ENCODE data around the gene SCLY. TPM values are rescaled to one million over a fixed set of nuclear protein-coding genes. Genes with fewer than 3 reads are reported as not detected.

SCLY gene
- total and polyA plus RNA-seq, 2 of the 8 experiments (the other 6 are each of a cell fraction or from before 2014, with no cell fraction given) = 79.0 to 79.5 TPM

DNA sequence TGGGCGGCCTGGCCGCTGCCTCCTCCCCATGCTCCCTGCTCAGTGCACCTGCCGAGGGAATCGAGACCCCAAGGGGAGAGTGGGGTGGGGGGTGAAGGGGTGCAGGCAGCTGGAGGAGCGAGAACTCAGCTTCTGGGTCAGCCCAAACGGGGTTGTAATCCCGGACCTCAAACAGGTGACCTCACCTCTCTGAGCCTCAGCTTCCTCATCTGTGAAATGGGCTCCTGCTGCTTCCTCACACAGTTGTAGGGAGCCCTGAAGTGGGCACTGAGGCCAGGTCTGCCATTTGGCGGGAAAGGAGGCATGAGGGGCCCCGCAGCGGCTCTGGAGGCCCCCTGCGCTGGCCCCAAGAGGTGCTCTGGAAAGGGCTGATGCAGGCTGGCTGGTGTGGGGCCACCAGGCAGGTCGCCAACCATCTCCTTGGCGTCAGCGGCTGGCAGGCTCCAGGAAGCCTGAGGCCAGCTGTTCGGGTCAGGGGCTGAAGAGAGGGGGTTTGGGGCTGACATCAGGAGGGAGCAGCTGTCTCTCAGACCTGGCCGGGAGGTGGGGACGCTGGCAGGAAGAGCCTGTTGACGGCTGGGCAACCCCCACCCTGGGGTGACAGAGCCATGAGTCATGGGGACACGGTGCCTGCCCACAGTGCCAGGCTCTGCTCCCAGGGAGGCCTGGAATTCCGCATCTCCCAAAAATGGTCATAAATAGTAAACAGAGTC is 82.6 kb downstream of the SCLY start:
- H3K9me3 ChIP-seq (ENCODE audit: insufficient read depth in 2 of 2, low read depth in 1 of 2, low read length in 1 of 2) = no peaks in the 10 kb centered on the region
- H3K4me1 ChIP-seq (replicated peaks in 1 of 4; ENCODE audit: control insufficient read depth in 3 of 4, insufficient read depth in 4 of 4, low read length in 3 of 4) = no peaks in the 10 kb centered on the region
- no peak overlapping the region for H3K27ac ChIP-seq (ENCODE audit: low read depth, low read length)
- H4K8ac ChIP-seq (ENCODE audit: extremely low read depth, insufficient read depth, low read length) = no peak overlapping the region; the same call in 1 of the 2 replicates
- no peak overlapping the region for H2BK20ac ChIP-seq (ENCODE audit: low read length)
- H2BK5ac ChIP-seq (ENCODE audit: low read depth, low read length) = no peak overlapping the region
- H2AK5ac ChIP-seq (ENCODE audit: low read depth, low read length) = no peak overlapping the region
- H3K18ac ChIP-seq (ENCODE audit: extremely low read depth, low read length) = no peak overlapping the region
- no peaks in the 10 kb centered on the region; a peak in 1 of 8 replicates for H3K36me3 ChIP-seq (ENCODE audit: control insufficient read depth in 2 of 4, insufficient read depth in 4 of 4, low read length in 3 of 4)
- H3K27me3 ChIP-seq (replicated peaks in 1 of 4; ENCODE audit: control insufficient read depth in 3 of 4, extremely low read depth in 1 of 4, insufficient read depth in 3 of 4, low read length in 3 of 4) = no peaks in the 10 kb centered on the region
- no peak overlapping the region for H2AFZ ChIP-seq (ENCODE audit: low read length)
- H3K4ac ChIP-seq (replicated peaks; ENCODE audit: insufficient read length, low read depth, low read length) = no peak overlapping the region
- POLR2A ChIA-PET (ENCODE audit: partially characterized antibody) = no interaction called here
- DNase-seq (ENCODE audit: low read depth in 1 of 2, low spot score in 2 of 2) (no peak), FAIRE-seq (no peak)
- no peak overlapping the region for H4K5ac ChIP-seq (ENCODE audit: insufficient read length, low read depth, low read length)
- CTCF ChIA-PET (ENCODE audit: partially characterized antibody) = interaction anchor here (0.9 to 7.1 kb wide), 5 partner anchors 9 to 120 kb away, joined by 3 to 72 read pairs (median 4); no protein-coding TSS in a partner anchor
- H2BK120ac ChIP-seq (replicated peaks; ENCODE audit: low read depth, low read length) = no peak overlapping the region
- H2BK15ac ChIP-seq (ENCODE audit: low read length) = no peak overlapping the region
- H3K23me2 ChIP-seq (ENCODE audit: low read depth, low read length) = no peaks in the 10 kb centered on the region
- no peak overlapping the region for H4K91ac ChIP-seq (replicated peaks; ENCODE audit: insufficient read length, low read length)
- H3K79me2 ChIP-seq (ENCODE audit: control insufficient read depth in 1 of 2, insufficient read depth in 2 of 2, low read length in 2 of 2) = no peaks in the 10 kb centered on the region
- H3K23ac ChIP-seq (ENCODE audit: insufficient read length) = no peak overlapping the region
- H3K56ac ChIP-seq (replicated peaks; ENCODE audit: insufficient read length, low read depth, low read length) = no peak overlapping the region
- H3K79me1 ChIP-seq (ENCODE audit: low read depth, low read length) = no peaks in the 10 kb centered on the region
- H3K4me3 ChIP-seq (ENCODE audit: extremely low read depth in 1 of 4, insufficient read depth in 2 of 4, low read depth in 3 of 4, low read length in 4 of 4) = no peak overlapping the region
- no peak overlapping the region for H3K4me2 ChIP-seq (ENCODE audit: insufficient read depth in 1 of 2, low read depth in 2 of 2, low read length in 2 of 2)
- H3K9ac ChIP-seq (replicated peaks in 1 of 4; ENCODE audit: extremely low read depth in 1 of 4, low read depth in 3 of 4, low read length in 3 of 4) = no peak overlapping the region
- no peaks in the 10 kb centered on the region for H4K20me1 ChIP-seq (replicated peaks in 1 of 2; ENCODE audit: control insufficient read depth in 1 of 2, insufficient read depth in 2 of 2, low read length in 2 of 2)
- peak; percentile 56; the same call in 1 of the 2 replicates for TF ChIP-seq KDM1A (IDR thresholded peaks at IDR 0.05; ENCODE audit: borderline replicate concordance, low read length)
- no peak for TF ChIP-seq NANOG (IDR thresholded peaks at IDR 0.05; ENCODE audit: insufficient read depth, low read depth, low read length, poor library complexity, severe bottlenecking)
- H2BK12ac ChIP-seq (ENCODE audit: low read depth, low read length) = no peak overlapping the region
- H3K14ac ChIP-seq (ENCODE audit: insufficient read length) = no peak overlapping the region
- WGBS, 2 experiments (ENCODE audit: extremely low coverage in 1 of 2, insufficient coverage in 1 of 2, insufficient read length in 1 of 2, insufficient replicate concordance in 2 of 2, low coverage in 1 of 2, low lambda C conversion rate in 2 of 2, missing lambda C conversion rate in 1 of 2) = 92% methylated on average over 19 of the region's 20 CpGs; no CpG with 5 or more reads in 1 of the 2 experiments
